ENCODE data around the gene ADCY10. TPM values are rescaled to one million over a fixed set of nuclear protein-coding genes. Genes with fewer than 3 reads are reported as not detected.

The ADCY10 gene
- total RNA-seq, 4 donors from 2014 or later: 0.07 to 1.2 TPM; not detected in 2

GRCh38 chr1:167820684-167821355, 93.1 kb downstream of the ADCY10 start:
- no peaks in the 10 kb centered on the region for H3K27me3 ChIP-seq
- in situ Hi-C loops (cut with MboI; ENCODE audit: low sequenced_read_pairs in 4 of 4): loop anchor here in 1 of 4 donors (25.0 kb wide), 2 partner anchors 209 to 266 kb away; no protein-coding TSS in a partner anchor
- no peaks in the 10 kb centered on the region for H3K36me3 ChIP-seq
- H3K27ac ChIP-seq: peak overlapping the region; percentile 64 to 82 (median 76)
- peaks cover 0 to 9% of the 10 kb centered on the region in 2 donors for H3K4me1 ChIP-seq
- no peak for TF ChIP-seq CTCF (IDR thresholded peaks at IDR 0.05 in 4 of 5, conservative IDR thresholded peaks at IDR 0.05 in 1 of 5)
- intact Hi-C loops (cut with DNase I; ENCODE audit: low total_unique reads): loop anchor here (5.0 kb wide), 3 partner anchors 104 to 261 kb away; partner anchors contain the start of genes DCAF6 and MPC2
- DNase-seq: no peak
- H3K9me3 ChIP-seq: no peaks in the 10 kb centered on the region
- peak overlapping the region in 1 of 4 donors; percentile 46 for H3K4me3 ChIP-seq
- peak in 1 of 2 donors; percentile 14 for ATAC-seq

GRCh38 chr1:167819849-167820683, 93.9 kb downstream of the ADCY10 start:
- Histone ChIP-seq H3K36me3 (no peaks in the 10 kb centered on the region), H3K4me1 (peaks cover 0 to 9% of the 10 kb centered on the region in 2 donors), H3K4me3 (peak overlapping the region; percentile 43 to 59 (median 47)), H3K9me3 (no peaks in the 10 kb centered on the region), H3K27ac (peak overlapping the region; percentile 64 to 82 (median 76)), H3K27me3 (no peaks in the 10 kb centered on the region)
- in situ Hi-C loops (cut with MboI; ENCODE audit: low sequenced_read_pairs in 4 of 4) (loop anchor here in 1 of 4 donors (25.0 kb wide), 2 partner anchors 208 to 267 kb away; no protein-coding TSS in a partner anchor), intact Hi-C loops (cut with DNase I; ENCODE audit: low total_unique reads) (loop anchor here (5.0 kb wide), 3 partner anchors 103 to 262 kb away; partner anchors contain the start of genes DCAF6 and MPC2)
- peak; percentile 92 to 93 for ATAC-seq
- TF ChIP-seq CTCF (IDR thresholded peaks at IDR 0.05 in 4 of 5, conservative IDR thresholded peaks at IDR 0.05 in 1 of 5): no peak
- TF ChIP-seq POLR2A (IDR thresholded peaks at IDR 0.05): no peak
- peak; percentile 45 to 85 for DNase-seq

DNA sequence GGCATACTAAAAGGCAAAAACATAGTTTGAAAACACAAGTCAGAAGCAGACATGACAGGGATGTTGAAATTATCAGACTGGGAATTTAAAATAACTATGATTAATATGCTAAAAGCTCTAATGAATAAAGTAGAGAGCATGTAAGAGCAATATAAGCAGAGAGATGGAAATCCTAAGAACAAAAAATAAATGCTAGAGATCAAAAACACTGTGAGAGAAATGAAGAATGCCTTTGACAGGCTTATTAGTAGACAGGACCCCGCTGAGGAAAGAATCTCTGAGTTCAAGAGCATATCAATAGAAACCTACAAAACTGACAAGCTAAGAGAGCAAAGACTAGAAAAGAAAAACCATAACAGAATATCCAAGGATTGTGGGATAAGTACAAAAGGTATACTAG, 98.3 kb downstream of the ADCY10 start:
- ATAC-seq: no peak
- intact Hi-C loops (cut with DNase I; ENCODE audit: low total_unique reads) (no loop called here), in situ Hi-C loops (cut with MboI; ENCODE audit: low sequenced_read_pairs in 4 of 4) (loop anchor here in 1 of 4 donors (25.0 kb wide), 2 partner anchors 203 to 272 kb away; no protein-coding TSS in a partner anchor)
- Histone ChIP-seq H3K36me3 (no peaks in the 10 kb centered on the region), H3K4me3 (no peak overlapping the region), H3K27ac (no peak overlapping the region), H3K4me1 (peaks cover 0 to 9% of the 10 kb centered on the region in 2 donors), H3K9me3 (no peaks in the 10 kb centered on the region), H3K27me3 (no peaks in the 10 kb centered on the region)
- no peak for DNase-seq
- TF ChIP-seq CTCF (IDR thresholded peaks at IDR 0.05 in 4 of 5, conservative IDR thresholded peaks at IDR 0.05 in 1 of 5) (no peak), POLR2A (IDR thresholded peaks at IDR 0.05) (no peak)

DNA sequence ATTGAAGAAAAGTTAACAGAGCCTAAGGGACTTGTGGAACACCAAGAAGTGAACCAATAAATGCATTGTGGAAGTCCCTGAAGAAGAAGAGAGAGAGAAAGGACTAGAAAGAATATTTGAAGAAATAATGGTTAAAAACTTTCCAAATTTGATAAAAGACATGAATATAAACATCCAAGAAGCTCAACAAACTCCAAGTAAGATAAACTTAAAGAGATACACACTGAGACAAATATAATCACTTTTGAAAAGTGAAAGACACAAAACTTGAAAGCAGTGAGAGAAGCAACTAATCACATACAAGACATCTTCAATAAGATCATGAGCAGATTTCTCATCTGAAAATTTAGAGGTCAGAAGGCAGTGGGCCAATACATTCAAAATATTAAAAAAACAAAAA, 101.0 kb downstream of the ADCY10 start:
- TF ChIP-seq CTCF (IDR thresholded peaks at IDR 0.05 in 4 of 5, conservative IDR thresholded peaks at IDR 0.05 in 1 of 5) (no peak), POLR2A (IDR thresholded peaks at IDR 0.05) (no peak)
- ATAC-seq: no peak
- Histone ChIP-seq H3K4me3 (no peak overlapping the region), H3K36me3 (no peaks in the 10 kb centered on the region), H3K9me3 (no peaks in the 10 kb centered on the region), H3K27me3 (no peaks in the 10 kb centered on the region), H3K27ac (no peak overlapping the region), H3K4me1 (no peaks in the 10 kb centered on the region)
- intact Hi-C loops (cut with DNase I; ENCODE audit: low total_unique reads): no loop called here
- DNase-seq: no peak
- in situ Hi-C loops (cut with MboI; ENCODE audit: low sequenced_read_pairs in 4 of 4): loop anchor here in 1 of 4 donors (25.0 kb wide), 2 partner anchors 201 to 274 kb away; no protein-coding TSS in a partner anchor

All from gastrocnemius medialis (tissue), 4 donors.